Activated naive CD8-positive, alpha-beta T cell treated with anti-CD3 and anti-CD28 coated beads for 36 hours (primary cell): Measurements from ENCODE around the gene SIPA1. TPM values are rescaled to one million over a fixed set of nuclear protein-coding genes. Genes with fewer than 3 reads are reported as not detected.

ENCODE experiments used
- DNase-seq: peaks from one replicate; pipeline ENCODE4 v3.0.0; 2021
- H3K27ac Mint-ChIP-seq: one replicate; pipeline ENCODE4 v1.8.0; 2022; ENCODE audit warnings: mild to moderate bottlenecking, moderate library complexity, mixed read lengths
- H3K27me3 Mint-ChIP-seq: one replicate; pipeline ENCODE4 v1.8.0; 2022; ENCODE audit warnings: mild to moderate bottlenecking, mixed read lengths
- H3K36me3 Mint-ChIP-seq: one replicate; pipeline ENCODE4 v1.8.0; 2021; ENCODE audit warnings: mild to moderate bottlenecking, mixed read lengths
- H3K4me1 Mint-ChIP-seq: one replicate; pipeline ENCODE4 v1.8.0; 2021; ENCODE audit warnings: mixed read lengths
- H3K4me3 Mint-ChIP-seq: one replicate; pipeline ENCODE4 v1.8.0; 2022; ENCODE audit warnings: mild to moderate bottlenecking, moderate library complexity, mixed read lengths
- H3K9me3 Mint-ChIP-seq: one replicate; pipeline ENCODE4 v1.8.0; 2022; ENCODE audit warnings: mixed read lengths
- total RNA-seq, 2 experiments: library from RNA; stranded (reverse); gene quantifications; one replicate each; pipeline ENCODE4 v1.2.3, GENCODE V29; 2021

SIPA1 gene
- total RNA-seq, 2 experiments from 2014 or later = 123 to 127 TPM

- DNase-seq = no peak
- peaks cover 1% of the 10 kb centered on the region for H3K36me3 Mint-ChIP-seq
- no peaks in the 10 kb centered on the region for H3K27me3 Mint-ChIP-seq
- peak overlapping the region; percentile 38 for H3K27ac Mint-ChIP-seq
- H3K4me3 Mint-ChIP-seq = no peak overlapping the region
- H3K4me1 Mint-ChIP-seq = peaks cover 8% of the 10 kb centered on the region
- no peaks in the 10 kb centered on the region for H3K9me3 Mint-ChIP-seq
Observed at GRCh38 chr11:65599216-65599954, 38.5 kb upstream of the SIPA1 start.

- H3K27ac Mint-ChIP-seq = no peak overlapping the region
- H3K9me3 Mint-ChIP-seq = no peaks in the 10 kb centered on the region
Observed at GRCh38 chr11:65599955-65600246, 38.0 kb upstream of the SIPA1 start.

GRCh38 chr11:65604258-65604657 is 33.6 kb upstream of the SIPA1 start:
- DNase-seq = no peak
- H3K27me3 Mint-ChIP-seq = no peaks in the 10 kb centered on the region
- peaks cover 6% of the 10 kb centered on the region for H3K36me3 Mint-ChIP-seq
- no peak overlapping the region for H3K27ac Mint-ChIP-seq
- peaks cover 10% of the 10 kb centered on the region for H3K4me1 Mint-ChIP-seq
- no peak overlapping the region for H3K4me3 Mint-ChIP-seq
- H3K9me3 Mint-ChIP-seq = no peaks in the 10 kb centered on the region

More at GRCh38 chr11:65599955-65600246, 38.0 kb upstream of the SIPA1 start:
- Mint-ChIP-seq H3K4me1 (peaks cover 6% of the 10 kb centered on the region), H3K4me3 (no peak overlapping the region), H3K36me3 (peaks cover 1% of the 10 kb centered on the region), H3K27me3 (no peaks in the 10 kb centered on the region)
- no peak for DNase-seq

GRCh38 chr11:65606876-65607613 is 30.9 kb upstream of the SIPA1 start:
- no peak for DNase-seq
- Mint-ChIP-seq H3K27me3 (no peaks in the 10 kb centered on the region), H3K27ac (no peak overlapping the region), H3K36me3 (peaks cover 11% of the 10 kb centered on the region), H3K4me3 (no peak overlapping the region), H3K4me1 (peaks cover 29% of the 10 kb centered on the region), H3K9me3 (no peaks in the 10 kb centered on the region)

- Mint-ChIP-seq H3K4me1 (peaks cover 37% of the 10 kb centered on the region), H3K27ac (no peak overlapping the region), H3K27me3 (no peaks in the 10 kb centered on the region), H3K36me3 (peaks cover 14% of the 10 kb centered on the region), H3K9me3 (no peaks in the 10 kb centered on the region), H3K4me3 (no peak overlapping the region)
- DNase-seq = no peak
Observed at GRCh38 chr11:65607614-65608426, 30.1 kb upstream of the SIPA1 start.

GRCh38 chr11:65609229-65609628 is 28.7 kb upstream of the SIPA1 start:
- DNase-seq = no peak
- peaks cover 21% of the 10 kb centered on the region for H3K36me3 Mint-ChIP-seq
- H3K27me3 Mint-ChIP-seq = no peaks in the 10 kb centered on the region
- no peaks in the 10 kb centered on the region for H3K9me3 Mint-ChIP-seq
- H3K4me3 Mint-ChIP-seq = no peak overlapping the region
- peak overlapping the region; percentile 30 for H3K27ac Mint-ChIP-seq
- H3K4me1 Mint-ChIP-seq = peaks cover 41% of the 10 kb centered on the region

GRCh38 chr11:65609665-65610064 is 28.2 kb upstream of the SIPA1 start:
- H3K4me3 Mint-ChIP-seq = no peak overlapping the region

GRCh38 chr11:65610404-65610803 is 27.5 kb upstream of the SIPA1 start:
- no peaks in the 10 kb centered on the region for H3K9me3 Mint-ChIP-seq
- peaks cover 41% of the 10 kb centered on the region for H3K4me1 Mint-ChIP-seq
- peaks cover 21% of the 10 kb centered on the region for H3K36me3 Mint-ChIP-seq
- DNase-seq = no peak
- H3K27ac Mint-ChIP-seq = peak overlapping the region; percentile 14
- no peak overlapping the region for H3K4me3 Mint-ChIP-seq
- no peaks in the 10 kb centered on the region for H3K27me3 Mint-ChIP-seq

More at GRCh38 chr11:65609665-65610064, 28.2 kb upstream of the SIPA1 start:
- Mint-ChIP-seq H3K4me1 (peaks cover 41% of the 10 kb centered on the region), H3K9me3 (no peaks in the 10 kb centered on the region), H3K27me3 (no peaks in the 10 kb centered on the region), H3K27ac (no peak overlapping the region), H3K36me3 (peaks cover 21% of the 10 kb centered on the region)
- DNase-seq = no peak

GRCh38 chr11:65611028-65611757 is 26.7 kb upstream of the SIPA1 start:
- Mint-ChIP-seq H3K27ac (peak overlapping the region; percentile 70), H3K4me1 (peaks cover 41% of the 10 kb centered on the region), H3K4me3 (peak overlapping the region; percentile 95), H3K9me3 (no peaks in the 10 kb centered on the region), H3K27me3 (no peaks in the 10 kb centered on the region), H3K36me3 (peaks cover 20% of the 10 kb centered on the region)
- no peak for DNase-seq

GRCh38 chr11:65611758-65612603 is 25.9 kb upstream of the SIPA1 start:
- Mint-ChIP-seq H3K27ac (peak overlapping the region; percentile 80), H3K27me3 (no peaks in the 10 kb centered on the region), H3K4me1 (peaks cover 43% of the 10 kb centered on the region), H3K9me3 (no peaks in the 10 kb centered on the region), H3K4me3 (peak overlapping the region; percentile 95), H3K36me3 (peaks cover 25% of the 10 kb centered on the region)
- DNase-seq = no peak

GRCh38 chr11:65612691-65613090 is 25.2 kb upstream of the SIPA1 start:
- peak overlapping the region; percentile 95 for H3K4me3 Mint-ChIP-seq
- no peak for DNase-seq
- H3K36me3 Mint-ChIP-seq = peaks cover 25% of the 10 kb centered on the region
- peak overlapping the region; percentile 80 for H3K27ac Mint-ChIP-seq
- no peaks in the 10 kb centered on the region for H3K27me3 Mint-ChIP-seq
- H3K9me3 Mint-ChIP-seq = no peaks in the 10 kb centered on the region
- peaks cover 49% of the 10 kb centered on the region for H3K4me1 Mint-ChIP-seq

- H3K4me1 Mint-ChIP-seq = peaks cover 49% of the 10 kb centered on the region
Observed at GRCh38 chr11:65613091-65613928, 24.6 kb upstream of the SIPA1 start.

GRCh38 chr11:65615229-65615949 is 22.5 kb upstream of the SIPA1 start, which contains the start of gene PCNX3:
Gene PCNX3 (plus strand): TSS chr11:65615776. CDS start chr11:65616312, 536 bp downstream.
- H3K27ac Mint-ChIP-seq = peak within 1 kb of the TSS; percentile 98
- peaks cover 42% of the 10 kb centered on the region for H3K4me1 Mint-ChIP-seq
- DNase-seq = peak; percentile 100
- no peaks in the 10 kb centered on the region for H3K9me3 Mint-ChIP-seq
- no peaks in the 10 kb centered on the region for H3K27me3 Mint-ChIP-seq
- peaks cover 24% of the 10 kb centered on the region for H3K36me3 Mint-ChIP-seq
- peak within 1 kb of the TSS; percentile 99 for H3K4me3 Mint-ChIP-seq

More at GRCh38 chr11:65613091-65613928, 24.6 kb upstream of the SIPA1 start:
- H3K9me3 Mint-ChIP-seq = no peaks in the 10 kb centered on the region
- peak; percentile 29 for DNase-seq
- H3K27ac Mint-ChIP-seq = peak overlapping the region; percentile 80
- H3K36me3 Mint-ChIP-seq = peaks cover 25% of the 10 kb centered on the region
- H3K4me3 Mint-ChIP-seq = peak overlapping the region; percentile 95
- H3K27me3 Mint-ChIP-seq = no peaks in the 10 kb centered on the region
